HS-27A (cell line): ENCODE results near the gene DGKZ.
"Not testable (repeated sequence)": the region's sequence is repeated elsewhere in the genome, so short reads cannot be mapped to it uniquely, and the experiment has no call there.

Experiments used
- DNase-seq: peaks from one replicate; pipeline ENCODE4 v3.0.0-alpha.2; 2012; ENCODE audit warnings: low read depth, missing footprints

DGKZ gene

DNA sequence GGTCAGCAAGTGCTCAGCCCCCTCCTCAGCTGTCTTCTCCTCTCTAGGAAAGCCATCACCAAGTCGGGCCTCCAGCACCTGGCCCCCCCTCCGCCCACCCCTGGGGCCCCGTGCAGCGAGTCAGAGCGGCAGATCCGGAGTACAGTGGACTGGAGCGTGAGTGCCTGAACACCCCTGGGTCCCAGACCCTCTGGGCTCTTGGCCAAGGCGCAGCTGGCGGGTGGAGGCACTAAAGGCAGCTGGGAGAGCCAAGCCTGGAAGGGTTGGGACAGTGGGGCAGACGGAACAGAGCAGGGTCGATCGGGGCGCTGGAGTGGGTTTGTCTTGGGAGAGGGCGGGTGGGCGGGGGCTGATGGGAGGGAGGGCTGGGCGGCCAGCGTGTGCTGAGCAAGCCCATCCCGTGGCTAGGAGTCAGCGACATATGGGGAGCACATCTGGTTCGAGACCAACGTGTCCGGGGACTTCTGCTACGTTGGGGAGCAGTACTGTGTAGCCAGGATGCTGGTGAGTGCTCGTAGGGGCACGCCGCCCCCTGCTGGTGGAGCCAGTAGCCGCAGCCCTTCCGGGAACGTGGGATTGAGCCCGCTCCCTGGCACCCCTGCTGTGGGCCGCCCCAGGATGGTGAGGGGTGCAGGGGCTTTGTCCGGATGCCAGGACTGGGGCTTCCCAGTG lies 20.1 kb downstream of the DGKZ start:
- no peak for DNase-seq

DNA sequence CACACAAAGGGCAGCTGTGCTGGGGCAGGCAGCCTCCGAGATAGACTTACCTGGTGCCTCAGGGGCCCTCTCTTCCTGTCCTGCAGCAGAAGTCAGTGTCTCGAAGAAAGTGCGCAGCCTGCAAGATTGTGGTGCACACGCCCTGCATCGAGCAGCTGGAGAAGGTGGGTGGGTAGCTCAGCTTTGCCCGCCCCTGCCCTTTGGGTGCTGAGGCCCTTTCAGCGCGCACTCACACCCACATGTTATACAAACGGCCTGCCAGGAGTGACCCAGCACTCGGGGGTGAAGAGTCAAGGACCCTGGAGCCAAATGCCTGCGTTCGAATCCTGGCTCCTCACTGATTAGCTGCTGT lies 20.6 kb downstream of the DGKZ start:
- no peak for DNase-seq

DNA sequence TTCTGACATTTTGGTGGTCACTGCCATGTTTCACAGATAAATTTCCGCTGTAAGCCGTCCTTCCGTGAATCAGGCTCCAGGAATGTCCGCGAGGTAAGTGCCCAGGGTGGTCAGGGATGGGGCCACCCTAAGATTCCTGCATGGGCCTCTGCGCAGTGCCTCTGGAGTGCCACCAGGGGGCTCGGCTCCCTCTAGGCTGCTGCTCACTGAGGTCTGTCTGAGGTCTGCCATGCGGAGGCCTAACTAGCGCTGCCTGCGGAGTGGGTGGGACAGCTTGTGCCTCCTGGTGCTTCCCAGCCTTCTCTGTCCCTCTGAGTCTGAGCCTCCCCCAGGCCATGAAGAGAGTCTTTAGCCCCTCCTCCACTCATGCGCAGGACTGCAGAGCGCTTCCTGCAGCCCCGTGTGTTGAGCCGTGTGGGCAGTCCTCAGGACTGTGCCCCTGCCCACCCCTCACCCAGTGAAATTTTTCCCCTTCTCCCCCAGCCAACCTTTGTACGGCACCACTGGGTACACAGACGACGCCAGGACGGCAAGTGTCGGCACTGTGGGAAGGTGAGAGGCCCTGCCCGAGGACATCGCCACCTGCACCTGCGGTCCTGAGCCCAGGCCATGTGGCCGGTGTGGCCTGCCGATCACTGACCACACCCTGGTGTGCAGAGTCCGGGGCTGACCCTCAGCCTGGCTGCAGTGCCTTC lies 22.3 kb downstream of the DGKZ start:
- DNase-seq, result no peak

DNA sequence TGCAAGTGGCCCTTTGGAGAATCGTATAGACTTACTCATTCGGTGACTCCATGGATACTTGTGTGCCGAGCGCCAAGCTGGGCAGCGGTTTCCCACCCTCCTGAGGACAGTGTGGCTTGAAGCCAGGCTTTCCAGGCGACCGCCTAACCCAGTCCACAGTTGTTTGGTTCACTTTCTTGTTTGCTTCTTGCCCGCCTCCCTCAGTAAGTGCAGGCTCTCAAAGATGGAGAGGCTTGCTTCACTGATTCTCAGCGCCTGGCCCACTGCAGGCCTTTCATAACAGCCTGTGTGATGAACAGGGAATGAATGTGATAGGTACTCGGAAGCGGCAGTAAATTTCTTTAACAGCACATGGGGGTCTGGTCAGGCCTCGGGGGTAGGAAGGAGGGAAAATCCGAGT lies 23.0 kb downstream of the DGKZ start:
- no peak for DNase-seq

DNA sequence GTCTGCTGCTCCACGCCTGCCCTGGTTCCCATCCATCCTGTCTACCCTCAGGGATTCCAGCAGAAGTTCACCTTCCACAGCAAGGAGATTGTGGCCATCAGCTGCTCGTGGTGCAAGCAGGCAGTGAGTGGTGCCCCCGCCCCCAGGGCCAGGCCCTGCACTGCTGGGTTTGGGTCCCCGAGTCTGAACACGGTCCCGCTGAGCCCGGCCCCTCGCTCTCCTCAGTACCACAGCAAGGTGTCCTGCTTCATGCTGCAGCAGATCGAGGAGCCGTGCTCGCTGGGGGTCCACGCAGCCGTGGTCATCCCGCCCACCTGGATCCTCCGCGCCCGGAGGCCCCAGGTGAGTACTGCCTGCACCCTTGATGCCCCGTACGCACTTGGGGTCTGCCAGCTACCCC lies 24.0 kb downstream of the DGKZ start:
- not testable (repeated sequence) for DNase-seq

DNA sequence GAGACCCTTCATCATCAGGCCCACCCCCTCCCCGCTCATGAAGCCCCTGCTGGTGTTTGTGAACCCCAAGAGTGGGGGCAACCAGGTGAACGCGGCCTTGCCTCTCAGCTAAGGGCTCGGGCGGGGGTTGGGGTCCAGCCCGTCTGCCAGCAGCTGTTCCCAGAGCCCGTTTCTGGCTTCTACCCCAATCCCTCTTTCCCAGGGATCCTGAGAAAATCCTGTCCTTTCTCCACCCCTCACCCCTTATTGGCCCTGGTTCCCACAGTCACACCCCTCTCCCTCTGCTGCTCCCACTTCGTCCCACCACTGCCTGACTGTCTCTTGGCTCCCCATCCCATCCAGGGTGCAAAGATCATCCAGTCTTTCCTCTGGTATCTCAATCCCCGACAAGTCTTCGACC lies 24.8 kb downstream of the DGKZ start:
- DNase-seq, result no peak

DNA sequence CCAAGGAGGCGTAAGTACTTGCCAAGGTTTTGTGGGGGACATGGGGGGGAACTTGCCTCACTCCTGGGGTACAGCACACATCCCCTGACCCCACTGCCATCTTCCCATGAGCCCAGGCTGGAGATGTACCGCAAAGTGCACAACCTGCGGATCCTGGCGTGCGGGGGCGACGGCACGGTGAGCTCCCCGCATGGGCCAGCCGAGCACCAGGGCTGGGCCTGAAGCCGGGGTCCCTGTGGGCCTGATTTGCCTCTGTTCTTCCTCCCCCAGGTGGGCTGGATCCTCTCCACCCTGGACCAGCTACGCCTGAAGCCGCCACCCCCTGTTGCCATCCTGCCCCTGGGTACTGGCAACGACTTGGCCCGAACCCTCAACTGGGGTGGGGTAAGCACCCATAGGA lies 25.2 kb downstream of the DGKZ start:
- DNase-seq, result not testable (repeated sequence)

DNA sequence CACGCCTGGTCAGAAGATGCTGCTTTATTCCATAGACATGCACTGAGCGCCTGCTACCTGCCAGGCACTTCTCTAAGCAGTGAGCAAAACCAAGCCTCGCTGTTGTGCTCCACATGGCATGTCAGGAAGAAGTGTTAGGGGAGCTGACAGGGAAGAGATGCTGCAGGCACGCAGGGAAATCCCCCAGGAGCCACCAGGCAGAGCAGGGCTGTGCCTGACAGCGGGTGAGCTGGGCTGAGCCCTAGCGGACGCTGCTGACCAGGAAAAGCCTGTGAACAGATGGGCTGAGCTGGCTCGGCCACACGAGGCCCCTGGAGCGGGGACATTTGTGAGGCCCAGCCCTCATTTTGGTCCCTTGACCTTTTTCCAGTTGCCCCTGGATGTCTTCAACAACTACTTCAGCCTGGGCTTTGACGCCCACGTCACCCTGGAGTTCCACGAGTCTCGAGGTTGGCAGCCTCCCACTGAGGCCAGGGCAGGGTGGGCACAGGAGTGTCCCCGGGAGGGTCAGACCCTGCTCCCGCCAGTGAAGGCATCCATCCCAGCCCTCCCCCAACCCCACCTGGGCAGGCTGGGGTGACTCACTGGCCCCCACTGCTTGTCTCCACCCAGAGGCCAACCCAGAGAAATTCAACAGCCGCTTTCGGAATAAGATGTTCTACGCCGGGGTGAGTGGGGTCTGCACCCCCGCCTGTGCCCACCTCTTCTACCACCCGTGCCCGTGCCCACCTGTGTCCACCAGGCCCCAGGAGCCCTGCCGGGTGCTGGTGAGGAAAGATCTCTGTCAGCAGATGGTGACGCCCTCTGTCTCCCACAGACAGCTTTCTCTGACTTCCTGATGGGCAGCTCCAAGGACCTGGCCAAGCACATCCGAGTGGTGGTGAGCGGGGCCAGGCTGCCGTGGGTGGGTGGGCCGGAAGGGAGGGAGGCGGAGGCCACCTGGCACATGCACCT lies 26.8 kb downstream of the DGKZ start:
- DNase-seq, result no peak

DNA sequence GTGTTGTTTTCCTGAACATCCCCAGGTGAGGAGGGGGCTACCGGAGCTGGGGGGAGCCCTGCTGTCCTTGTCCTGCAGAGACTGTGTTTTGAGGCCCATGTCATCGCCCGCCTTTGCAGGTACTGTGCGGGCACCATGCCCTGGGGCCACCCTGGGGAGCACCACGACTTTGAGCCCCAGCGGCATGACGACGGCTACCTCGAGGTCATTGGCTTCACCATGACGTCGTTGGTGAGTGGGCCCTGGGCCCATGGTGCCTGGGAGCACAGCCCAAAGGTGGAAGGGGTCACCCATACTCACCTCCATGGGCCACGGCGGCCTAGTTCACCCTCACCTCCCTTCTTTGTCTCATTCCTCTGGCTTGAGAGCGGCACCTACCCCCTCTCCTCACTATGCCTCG lies 27.6 kb downstream of the DGKZ start:
- DNase-seq, result no peak

DNA sequence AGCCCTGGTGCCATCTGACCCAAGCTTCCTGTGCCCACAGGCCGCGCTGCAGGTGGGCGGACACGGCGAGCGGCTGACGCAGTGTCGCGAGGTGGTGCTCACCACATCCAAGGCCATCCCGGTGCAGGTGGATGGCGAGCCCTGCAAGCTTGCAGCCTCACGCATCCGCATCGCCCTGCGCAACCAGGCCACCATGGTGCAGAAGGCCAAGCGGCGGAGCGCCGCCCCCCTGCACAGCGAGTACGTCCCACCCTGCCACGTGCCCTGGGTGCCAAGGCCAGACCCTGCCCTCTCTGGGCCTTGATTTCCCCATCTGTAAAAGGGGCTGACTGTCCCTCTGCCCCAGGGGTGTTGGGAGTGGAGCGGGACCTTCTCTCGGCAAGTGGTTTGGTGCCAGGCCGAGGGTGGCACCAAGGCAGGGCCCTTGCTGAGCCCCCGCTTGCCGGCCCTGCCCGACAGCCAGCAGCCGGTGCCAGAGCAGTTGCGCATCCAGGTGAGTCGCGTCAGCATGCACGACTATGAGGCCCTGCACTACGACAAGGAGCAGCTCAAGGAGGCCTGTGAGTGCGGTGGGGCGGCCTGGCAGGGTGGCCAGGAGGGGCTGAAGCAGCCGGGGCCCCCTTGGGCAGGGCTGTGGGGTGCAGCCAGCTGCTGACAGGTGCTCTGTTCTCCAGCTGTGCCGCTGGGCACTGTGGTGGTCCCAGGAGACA lies 28.3 kb downstream of the DGKZ start:
- DNase-seq, result no peak

DNA sequence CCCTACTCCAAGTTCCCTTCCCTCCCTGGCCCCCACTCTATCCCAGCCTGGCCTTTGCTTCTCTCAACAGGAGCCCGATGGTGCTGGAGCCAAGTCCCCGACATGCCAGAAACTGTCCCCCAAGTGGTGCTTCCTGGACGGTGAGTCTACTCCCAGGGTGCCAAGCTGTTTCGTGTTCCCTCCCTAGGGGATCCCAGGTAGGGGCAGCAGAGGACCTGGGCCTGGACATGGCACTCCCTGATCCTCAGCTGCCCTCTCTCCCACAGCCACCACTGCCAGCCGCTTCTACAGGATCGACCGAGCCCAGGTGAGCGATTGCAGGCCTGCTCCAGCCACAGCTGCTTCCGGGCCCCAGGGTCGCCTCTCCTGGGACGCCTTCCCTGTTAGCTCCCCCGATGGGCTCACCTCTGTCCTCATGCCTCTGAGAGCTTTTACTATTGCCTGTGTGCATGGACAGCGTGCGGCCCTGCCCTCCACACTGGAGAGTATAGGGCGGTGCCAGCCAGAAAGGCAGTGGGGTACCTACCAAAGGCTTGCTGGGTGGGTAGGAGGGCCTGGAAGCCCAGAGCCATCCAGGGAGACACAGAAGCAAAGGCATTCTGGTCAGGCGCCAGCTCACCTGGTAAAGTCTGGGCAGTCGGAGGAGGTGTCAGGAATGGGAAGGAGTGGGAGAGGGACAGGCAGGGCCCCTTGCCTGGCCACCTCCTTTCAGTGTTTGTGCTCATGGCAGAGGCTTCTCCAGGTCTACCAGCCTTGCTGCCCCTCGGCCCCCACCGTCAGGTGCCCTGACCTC lies 29.2 kb downstream of the DGKZ start:
- no peak for DNase-seq

DNA sequence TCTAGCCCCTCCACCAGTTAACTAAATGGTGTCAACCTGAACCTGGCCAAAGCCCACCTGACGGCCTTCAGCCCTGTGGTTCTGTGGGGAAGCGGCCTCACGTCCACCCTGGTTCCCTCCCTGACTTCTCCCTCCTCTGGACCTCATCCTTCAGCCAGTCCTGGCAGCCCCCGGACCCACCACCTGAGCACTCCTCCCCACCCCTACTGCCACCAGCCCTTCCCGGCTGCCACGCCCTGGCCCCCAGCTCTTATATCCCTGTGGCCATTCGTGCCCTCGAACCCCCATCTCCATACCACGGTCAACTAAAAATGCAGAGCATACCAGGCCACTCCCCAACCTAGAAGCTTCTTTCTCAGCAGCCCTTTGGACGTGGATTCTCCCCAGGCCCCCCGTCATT lies 30.0 kb downstream of the DGKZ start:
- no peak for DNase-seq

DNA sequence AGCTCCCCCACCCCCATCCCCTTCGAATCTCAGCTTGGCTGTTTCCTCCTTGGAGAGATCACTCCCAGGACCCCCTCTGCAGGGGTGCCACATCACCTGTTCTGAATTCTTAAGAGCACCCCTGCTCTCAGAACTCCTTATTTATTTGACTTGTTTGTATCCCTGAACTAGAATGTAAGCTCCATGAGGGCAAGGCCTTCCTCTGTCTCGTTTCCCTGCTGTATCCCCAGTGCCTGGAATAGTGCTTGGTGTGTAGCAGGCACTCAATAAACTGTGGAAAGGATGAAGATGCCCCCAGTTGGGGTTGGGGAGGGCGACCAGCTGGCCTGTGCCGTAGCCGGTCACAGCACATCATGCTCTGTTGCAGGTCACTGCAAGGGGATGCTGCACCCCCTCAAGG lies 30.6 kb downstream of the DGKZ start:
- DNase-seq, result no peak

DNA sequence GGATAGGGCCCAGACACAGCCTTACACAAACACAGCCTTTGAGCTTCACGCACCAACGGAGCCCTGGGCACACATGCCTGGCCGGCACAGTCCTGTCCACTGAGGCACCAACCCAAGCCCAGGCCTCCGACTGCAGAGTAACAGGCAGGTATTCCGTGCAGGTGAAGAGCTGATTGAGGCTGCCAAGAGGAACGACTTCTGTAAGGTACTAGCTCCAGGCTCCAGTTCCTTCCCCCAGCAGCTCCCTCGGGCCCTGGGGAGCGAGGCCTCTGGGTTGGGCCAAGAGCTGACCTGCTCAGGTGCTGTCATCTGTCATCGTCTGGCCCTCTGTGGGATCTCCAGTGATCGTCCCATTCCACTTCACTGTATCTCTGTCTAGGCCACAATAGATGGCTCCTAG lies 31.0 kb downstream of the DGKZ start:
- no peak for DNase-seq

DNA sequence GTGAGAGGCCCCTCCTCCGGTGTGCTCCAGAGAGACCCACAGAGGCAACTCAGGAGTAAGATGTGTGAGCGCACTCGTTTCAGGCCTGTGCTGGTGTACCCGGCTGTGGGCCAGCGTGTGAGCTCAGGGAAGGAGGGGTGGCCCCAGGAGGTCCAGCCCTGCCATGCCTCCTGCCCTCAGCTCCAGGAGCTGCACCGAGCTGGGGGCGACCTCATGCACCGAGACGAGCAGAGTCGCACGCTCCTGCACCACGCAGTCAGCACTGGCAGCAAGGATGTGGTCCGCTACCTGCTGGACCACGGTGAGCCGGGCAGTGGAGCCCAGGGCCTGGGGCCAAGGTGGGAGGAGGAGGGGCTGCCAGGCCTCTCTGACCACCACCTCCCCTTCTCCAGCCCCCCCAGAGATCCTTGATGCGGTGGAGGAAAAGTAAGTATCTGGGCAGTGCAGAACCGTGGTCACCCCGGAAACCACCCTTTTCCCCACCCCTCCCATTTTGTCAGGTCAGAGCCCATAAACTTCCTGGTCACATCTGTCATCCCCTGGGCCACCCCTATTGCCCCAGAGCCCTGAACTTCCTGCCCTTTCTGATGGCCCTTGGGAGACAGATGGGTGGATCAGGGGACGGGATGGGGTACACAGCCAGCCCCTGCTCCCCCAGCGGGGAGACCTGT lies 31.7 kb downstream of the DGKZ start:
- no peak for DNase-seq

DNA sequence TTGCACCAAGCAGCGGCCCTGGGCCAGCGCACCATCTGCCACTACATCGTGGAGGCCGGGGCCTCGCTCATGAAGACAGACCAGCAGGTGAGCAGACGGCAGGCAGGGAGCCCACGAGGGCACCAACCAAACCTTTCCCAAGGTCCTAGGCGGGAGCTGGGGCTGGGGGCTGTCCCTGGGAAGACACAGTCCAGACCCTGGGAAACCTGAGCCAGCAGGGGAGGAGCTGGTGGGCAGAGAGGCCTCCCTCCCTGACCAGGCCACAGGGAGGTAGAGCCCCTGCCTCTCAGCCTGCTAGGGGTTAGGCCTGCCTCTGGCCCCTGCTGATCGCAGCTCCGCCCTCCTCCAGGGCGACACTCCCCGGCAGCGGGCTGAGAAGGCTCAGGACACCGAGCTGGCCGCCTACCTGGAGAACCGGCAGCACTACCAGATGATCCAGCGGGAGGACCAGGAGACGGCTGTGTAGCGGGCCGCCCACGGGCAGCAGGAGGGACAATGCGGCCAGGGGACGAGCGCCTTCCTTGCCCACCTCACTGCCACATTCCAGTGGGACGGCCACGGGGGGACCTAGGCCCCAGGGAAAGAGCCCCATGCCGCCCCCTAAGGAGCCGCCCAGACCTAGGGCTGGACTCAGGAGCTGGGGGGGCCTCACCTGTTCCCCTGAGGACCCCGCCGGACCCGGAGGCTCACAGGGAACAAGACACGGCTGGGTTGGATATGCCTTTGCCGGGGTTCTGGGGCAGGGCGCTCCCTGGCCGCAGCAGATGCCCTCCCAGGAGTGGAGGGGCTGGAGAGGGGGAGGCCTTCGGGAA lies 32.4 kb downstream of the DGKZ start:
- DNase-seq, result not testable (repeated sequence)

DNA sequence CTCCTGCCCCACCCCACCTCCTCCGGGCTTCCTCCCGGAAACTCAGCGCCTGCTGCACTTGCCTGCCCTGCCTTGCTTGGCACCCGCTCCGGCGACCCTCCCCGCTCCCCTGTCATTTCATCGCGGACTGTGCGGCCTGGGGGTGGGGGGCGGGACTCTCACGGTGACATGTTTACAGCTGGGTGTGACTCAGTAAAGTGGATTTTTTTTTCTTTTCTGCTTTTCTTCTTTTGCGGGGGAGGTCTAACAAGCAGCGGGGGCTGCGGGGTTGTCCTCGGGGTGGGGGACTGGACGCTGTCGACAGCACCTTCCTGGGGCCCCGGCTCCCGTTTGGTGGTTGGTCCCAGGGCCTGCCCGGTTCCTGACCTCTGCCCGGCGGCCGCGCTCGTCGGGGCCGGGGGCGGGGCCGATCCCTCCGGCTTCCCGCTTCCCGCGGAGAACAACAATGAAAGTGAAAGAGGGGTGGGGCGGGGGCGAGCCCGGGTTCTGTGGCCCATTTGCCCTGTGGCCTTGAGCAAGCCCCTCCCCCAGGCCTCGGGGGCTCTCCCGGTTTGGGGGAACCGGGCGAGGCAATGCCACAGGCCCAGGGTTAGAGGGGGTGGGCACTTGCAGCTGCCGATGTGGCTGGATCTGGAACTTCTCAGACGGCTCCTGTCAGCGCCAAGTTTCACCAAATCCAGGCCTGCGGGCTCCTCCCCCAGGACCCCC lies 33.2 kb downstream of the DGKZ start:
- DNase-seq, result no peak

DNA sequence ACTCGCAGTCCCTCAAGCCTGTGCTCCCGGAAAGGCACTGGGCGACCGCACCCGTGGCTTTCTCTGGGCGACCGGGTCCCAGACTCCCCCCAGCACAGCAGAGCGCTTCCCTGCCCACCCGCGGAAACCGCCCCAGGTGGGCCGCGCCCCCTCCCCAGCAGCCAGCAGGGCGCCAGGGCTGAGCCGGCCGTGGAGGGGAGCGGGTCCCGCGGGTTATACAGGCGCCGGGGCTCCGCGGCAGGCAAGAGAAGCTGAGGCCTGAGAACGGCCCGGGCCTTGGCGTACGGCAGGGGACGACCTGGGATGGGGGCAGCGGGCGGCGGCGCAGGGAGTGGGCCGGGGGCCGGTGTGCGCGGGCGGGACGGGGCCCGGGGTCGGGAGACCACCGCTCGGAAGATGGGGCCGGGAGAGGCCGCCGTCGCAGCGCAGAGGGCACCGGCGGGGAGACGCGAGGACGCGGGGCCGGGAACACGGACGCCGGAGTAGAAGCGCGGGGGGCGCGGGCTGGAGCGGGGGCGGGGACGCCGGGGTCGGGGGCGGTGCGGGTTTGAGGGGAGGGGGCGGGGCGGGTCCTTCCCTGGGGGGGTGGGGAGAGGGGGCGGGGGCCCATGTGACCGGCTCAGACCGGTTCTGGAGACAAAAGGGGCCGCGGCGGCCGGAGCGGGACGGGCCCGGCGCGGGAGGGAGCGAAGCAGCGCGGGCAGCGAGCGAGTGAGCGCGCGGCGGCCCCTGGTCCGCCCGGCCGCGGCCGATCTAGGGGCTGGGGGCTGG lies 34.0 kb downstream of the DGKZ start, which contains the start of gene MDK:
MDK (plus strand) TSS at position 622 of the 771 bp plus-strand sequence. CDS start 389 bp downstream, outside the sequence.
- DNase-seq, result no peak
